Measurements from ENCODE around the gene PTPRQ. TPM values are rescaled to one million over a fixed set of nuclear protein-coding genes. Genes with fewer than 3 reads are reported as not detected.

Gene PTPRQ
- total and polyA plus RNA-seq, 11 donors = 0.05 to 4.2 (median 0.20) TPM; not detected in 2

- Histone ChIP-seq H3K27me3 (no peaks in the 10 kb centered on the region), H3K4me1 (no peaks in the 10 kb centered on the region), H3K9me3 (peaks cover 0 to 11% (median 0%) of the 10 kb centered on the region in 12 donors), H3K4me3 (no peak overlapping the region), H3K27ac (no peak overlapping the region), H3K36me3 (no peaks in the 10 kb centered on the region)
- intact Hi-C loops (cut with DNase I) = no loop called here
- DNase-seq = no peak
- WGBS, 4 donors = 70 to 88% (median 77%) methylated on average over 5 of the region's 5 CpGs
- no peak for TF ChIP-seq CTCF (IDR thresholded peaks at IDR 0.05)
- no peak for ATAC-seq
Observed at GRCh38 chr12:80485222-80485987, 41.4 kb downstream of the PTPRQ start.

GRCh38 chr12:80490329-80490728 is 46.3 kb downstream of the PTPRQ start:
- TF ChIP-seq POLR2A (IDR thresholded peaks at IDR 0.05) = no peak
- TF ChIP-seq CTCF (IDR thresholded peaks at IDR 0.05) = no peak
- peaks cover 0 to 11% (median 0%) of the 10 kb centered on the region in 12 donors for H3K9me3 ChIP-seq
- no peak for ATAC-seq
- WGBS, 4 donors = 69 to 83% (median 71%) methylated on average over 2 of the region's 2 CpGs
- no peaks in the 10 kb centered on the region for H3K36me3 ChIP-seq
- H3K4me1 ChIP-seq = no peaks in the 10 kb centered on the region
- H3K4me3 ChIP-seq = no peak overlapping the region
- intact Hi-C loops (cut with DNase I) = no loop called here
- H3K27ac ChIP-seq = no peak overlapping the region
- no peak for DNase-seq
- no peaks in the 10 kb centered on the region for H3K27me3 ChIP-seq

GRCh38 chr12:80491166-80491565 is 47.1 kb downstream of the PTPRQ start:
- Histone ChIP-seq H3K4me1 (no peaks in the 10 kb centered on the region), H3K27ac (no peak overlapping the region), H3K27me3 (no peaks in the 10 kb centered on the region), H3K4me3 (no peak overlapping the region), H3K9me3 (peaks cover 0 to 11% (median 0%) of the 10 kb centered on the region in 12 donors), H3K36me3 (no peaks in the 10 kb centered on the region)
- no peak for ATAC-seq
- intact Hi-C loops (cut with DNase I) = no loop called here
- TF ChIP-seq POLR2A (IDR thresholded peaks at IDR 0.05) (no peak), CTCF (IDR thresholded peaks at IDR 0.05) (no peak)
- DNase-seq = no peak

DNA sequence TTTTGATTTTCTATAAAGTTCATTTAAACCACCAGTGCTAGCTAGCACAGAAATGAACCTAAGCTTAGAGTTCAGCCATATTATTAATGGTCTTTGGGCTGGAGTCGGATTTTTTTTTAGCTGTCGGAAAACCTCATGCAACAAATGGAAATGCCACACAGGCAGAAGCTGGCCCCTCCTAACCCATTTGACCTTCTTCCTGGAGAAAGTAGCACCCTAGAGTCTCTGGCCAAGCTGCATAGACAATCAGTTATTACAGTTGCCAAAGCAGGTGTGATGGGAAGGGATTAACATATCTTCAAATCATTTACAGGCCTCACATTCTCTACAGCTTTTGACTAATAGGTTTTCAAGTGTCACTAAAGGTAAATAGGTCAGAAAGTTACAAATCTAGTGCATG is 49.4 kb downstream of the PTPRQ start:
- ATAC-seq = no peak
- no peaks in the 10 kb centered on the region for H3K36me3 ChIP-seq
- H3K27me3 ChIP-seq = no peaks in the 10 kb centered on the region
- H3K4me1 ChIP-seq = no peaks in the 10 kb centered on the region
- no peak for DNase-seq
- no peak overlapping the region for H3K27ac ChIP-seq
- WGBS, 4 donors = 79 to 93% (median 89%) methylated on average over 2 of the region's 2 CpGs
- intact Hi-C loops (cut with DNase I) = no loop called here
- H3K4me3 ChIP-seq = no peak overlapping the region
- TF ChIP-seq POLR2A (IDR thresholded peaks at IDR 0.05) = no peak
- no peak for TF ChIP-seq CTCF (IDR thresholded peaks at IDR 0.05)
- H3K9me3 ChIP-seq = no peaks in the 10 kb centered on the region
